ENCODE data around the gene DEPDC1B.
"Not testable (repeated sequence)": the region's sequence is repeated elsewhere in the genome, so short reads cannot be mapped to it uniquely, and the experiment has no call there.

The DEPDC1B gene

DNA sequence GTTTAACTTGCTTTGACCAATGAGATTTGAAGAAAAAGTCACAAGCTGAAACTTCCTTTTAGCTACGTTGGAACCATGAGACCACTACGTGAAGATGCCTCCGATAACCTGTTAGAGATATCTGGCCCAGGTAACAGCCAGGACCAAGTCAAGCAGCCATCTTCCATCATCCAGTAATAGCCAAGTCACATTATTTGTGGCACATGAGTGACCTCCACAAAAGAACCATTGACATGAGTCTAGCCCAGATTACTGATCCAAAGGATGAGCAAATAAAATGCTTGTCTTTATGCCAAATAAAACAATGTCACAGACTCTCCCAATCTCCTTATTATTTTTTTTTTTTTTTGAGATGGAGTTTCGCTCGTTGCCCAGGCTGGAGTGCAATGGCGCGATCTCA lies 1.6 kb downstream of the DEPDC1B start:
- DNase-seq (ENCODE audit: low read depth) = no peak

DNA sequence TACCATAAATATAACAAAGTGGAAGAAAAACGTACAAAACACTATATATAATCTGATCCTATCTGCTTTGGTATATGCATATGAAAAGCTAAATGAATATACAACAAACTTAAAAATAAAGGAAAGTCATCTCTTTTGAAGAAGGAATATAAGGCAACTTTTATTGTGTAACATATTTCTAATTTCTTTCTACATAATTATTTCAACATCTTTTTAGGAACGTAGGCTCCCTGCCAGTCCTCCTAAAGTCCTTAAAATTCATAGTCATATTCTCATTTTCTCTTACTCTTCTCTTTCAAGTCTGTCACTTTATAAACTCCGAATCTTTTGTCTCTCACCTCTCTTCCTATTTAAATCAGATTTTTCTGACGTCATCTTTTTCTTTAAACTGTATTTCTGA lies 9.6 kb downstream of the DEPDC1B start:
- DNase-seq (ENCODE audit: low read depth) = no peak

DNA sequence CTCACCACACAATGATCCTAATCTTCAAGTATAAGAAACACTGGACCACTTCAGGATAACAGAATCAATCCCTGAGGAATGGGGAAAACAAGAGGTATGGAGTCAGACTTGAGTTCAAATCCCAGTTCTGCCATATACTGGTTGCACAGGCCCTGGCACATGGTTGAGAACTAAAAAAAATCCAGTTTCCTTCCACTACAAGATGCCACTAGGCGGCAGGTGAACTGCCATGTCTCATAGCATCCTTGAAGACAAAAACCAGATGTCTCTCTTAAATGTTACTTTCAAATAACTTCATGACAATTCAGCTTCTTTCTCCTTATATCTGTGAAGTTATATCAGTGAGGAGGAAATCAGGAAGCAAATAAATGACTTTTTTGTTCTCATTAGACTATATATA lies 11.0 kb downstream of the DEPDC1B start:
- no peak for DNase-seq (ENCODE audit: low read depth)

DNA sequence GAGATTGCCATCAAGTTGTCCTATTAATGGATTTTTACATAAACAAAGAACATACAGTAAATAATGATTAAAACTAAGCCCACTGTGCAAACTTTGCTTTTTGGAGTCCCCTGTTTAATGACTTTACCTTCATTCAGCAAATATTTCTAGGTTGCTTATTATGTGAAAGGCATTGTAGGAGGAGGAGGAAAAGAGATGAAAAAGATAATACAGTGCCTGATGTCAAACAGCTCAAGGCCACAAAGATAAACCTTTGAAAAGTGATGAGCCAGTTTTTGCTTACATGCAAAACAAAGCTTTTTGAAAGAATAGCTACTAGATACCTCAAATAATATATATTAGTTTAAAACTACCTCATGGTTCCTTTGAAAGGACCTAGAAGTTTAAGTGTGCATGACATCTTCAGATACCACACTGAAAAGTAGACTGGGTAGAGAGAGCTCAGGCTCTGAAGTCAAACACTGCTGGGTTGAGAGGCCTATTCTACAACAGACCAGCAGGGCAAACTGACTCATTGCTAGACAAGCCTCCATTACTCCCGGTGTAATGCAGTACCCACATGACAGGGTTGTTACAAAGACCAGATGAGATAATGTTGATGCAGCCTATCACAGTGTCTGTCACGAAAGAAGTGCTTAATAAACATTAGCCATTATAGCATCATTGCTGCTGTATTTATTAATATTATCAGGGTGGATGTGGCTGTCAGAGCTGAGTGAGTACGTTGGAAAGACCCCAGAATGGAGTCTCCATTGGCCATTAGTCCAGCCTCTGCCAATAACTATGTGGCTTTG lies 11.8 kb downstream of the DEPDC1B start:
- no peak for DNase-seq (ENCODE audit: low read depth)

DNA sequence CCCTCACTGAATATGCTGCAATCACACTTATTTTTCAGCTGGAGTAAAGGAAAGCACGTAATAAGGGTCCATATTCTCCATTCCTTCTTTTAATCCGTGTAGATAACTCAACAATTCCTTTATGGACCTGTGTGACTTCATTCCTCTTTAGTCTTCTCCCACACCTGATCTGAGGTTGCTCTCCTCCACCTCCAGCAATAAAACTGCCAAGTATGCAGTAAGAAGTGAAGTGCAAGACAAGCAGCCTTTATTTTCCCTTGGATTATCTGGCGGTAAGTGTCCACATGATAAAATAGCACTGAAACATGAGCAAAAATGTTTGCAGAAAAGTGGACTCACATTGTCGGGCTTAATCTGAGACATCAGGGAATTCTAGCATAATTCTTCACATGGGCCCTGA lies 13.8 kb downstream of the DEPDC1B start:
- DNase-seq (ENCODE audit: low read depth) = no peak

DNA sequence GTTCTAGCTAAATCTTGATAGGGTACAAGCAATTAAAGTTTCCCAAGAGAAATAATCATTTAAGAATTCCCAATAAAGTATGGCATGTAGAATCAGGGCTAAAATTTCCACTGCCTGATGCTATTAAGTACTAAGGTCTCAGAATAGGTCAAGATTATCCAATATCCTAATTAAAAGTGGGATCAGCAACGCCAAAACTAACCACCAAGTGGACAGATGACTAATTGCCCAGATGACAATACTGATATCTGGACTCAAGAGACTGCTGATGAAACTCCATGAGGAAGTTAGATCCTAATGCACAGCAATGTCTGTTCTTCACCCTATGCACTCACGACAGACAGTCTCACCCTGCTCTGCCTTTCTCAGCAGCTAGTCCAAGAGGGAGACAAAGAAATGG lies 14.3 kb downstream of the DEPDC1B start:
- no peak for DNase-seq (ENCODE audit: low read depth)

DNA sequence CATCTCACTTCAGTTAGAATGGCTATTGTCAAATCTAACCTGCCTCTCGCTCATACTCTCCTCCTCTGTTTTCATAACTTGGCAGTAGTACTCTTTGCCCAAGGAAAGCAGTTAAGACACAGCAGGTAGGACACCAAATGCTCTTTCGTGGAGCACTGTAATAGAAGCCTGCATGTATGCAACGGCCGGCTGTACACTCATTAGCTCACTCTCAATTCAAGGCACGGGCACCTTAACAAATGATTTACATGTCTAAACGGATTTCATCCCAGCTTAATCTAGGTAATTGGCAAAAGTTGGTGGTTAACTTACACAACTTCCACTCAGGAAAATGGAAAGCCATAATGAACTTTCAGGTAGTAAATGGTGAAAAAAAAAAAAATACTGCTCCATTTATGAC lies 14.9 kb downstream of the DEPDC1B start:
- DNase-seq (ENCODE audit: low read depth) = no peak

DNA sequence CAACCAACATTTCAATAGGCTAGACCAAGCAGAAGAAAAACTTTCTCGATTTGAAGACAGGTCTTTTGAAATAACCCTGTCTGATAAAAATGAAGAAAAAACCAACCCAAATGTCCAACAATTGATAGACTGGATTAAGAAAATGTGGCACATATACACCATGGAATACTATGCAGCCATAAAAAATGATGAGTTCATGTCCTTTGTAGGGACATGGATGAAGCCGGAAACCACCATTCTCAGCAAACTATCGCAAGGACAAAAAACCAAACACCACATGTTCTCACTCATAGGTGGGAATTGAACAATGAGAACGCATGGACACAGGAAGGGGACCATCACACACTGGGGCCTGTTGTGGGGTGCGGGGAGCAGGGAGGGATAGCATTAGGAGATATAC lies 18.0 kb downstream of the DEPDC1B start:
- not testable (repeated sequence) for DNase-seq (ENCODE audit: low read depth)

DNA sequence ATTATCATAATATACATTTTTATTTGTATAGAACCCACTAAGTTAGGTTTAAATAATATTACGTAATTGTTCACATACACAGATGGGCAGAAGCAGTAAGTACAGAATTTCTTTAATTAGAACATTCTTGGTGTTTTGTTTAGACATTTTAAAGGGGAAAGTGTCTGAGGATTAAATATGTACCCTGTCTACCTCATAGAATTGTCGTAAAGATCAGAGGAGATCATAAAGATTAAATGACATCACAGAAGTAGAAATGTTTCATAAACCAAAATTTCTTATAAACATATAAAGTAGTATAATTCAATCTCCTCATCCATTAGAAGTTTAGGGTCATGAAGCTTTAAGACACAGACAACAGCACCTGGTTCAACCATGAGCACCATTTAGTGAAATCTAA lies 20.1 kb downstream of the DEPDC1B start:
- DNase-seq (ENCODE audit: low read depth) = no peak

DNA sequence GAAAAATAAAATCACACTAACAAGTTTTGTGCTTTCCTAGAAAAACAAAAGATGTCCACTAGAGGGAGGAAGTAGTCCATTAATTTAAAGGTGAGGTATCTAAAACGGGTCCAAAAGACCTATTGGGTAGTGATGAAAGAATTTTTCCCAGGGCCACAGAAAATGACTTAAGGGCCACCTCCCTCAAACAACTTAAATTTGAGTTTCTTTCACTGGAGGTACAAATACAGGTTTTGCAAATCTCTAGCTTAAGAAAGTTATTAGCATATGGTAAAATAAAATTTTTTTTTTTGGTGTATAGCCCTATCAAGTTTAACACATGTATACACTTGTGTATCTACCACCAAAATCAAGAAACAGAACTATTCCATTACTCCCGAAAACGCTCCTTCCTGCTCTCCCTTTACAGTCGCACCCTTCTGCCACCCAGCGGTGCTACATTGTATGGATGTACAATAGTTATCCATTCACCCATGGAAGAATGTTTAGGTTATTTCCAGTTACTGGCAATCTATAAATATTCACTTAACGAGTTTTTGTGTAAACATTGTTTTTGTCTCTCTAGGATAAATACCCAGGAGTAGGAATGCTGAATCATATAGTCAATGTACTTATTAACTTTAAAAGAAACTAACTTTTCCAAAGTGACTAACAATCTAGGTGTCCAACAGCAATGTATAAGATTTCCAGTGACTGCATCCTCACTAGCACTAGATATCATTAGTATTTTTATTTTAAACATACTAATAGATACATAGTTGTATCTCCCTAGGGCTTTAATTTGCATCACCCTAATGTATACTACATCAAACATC lies 21.9 kb downstream of the DEPDC1B start:
- DNase-seq (ENCODE audit: low read depth) = no peak

DNA sequence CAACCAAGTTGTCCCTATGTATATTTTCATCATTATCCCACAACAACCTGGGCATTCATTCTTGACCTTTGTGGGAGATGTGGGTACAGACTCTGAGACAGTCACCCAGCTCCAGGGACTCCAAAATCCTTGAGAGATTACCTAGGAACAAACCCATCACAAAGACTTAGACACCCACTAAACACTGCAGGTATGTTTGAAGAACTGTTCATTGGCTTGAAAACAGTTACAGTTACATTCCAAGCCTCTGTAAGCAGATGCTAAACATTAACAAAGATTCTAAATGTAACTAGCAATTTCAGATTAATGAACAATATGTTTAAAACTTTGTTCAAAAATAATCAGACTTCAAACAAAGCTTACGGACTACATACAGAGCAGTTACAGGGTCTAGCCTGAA lies 24.7 kb downstream of the DEPDC1B start:
- DNase-seq (ENCODE audit: low read depth) = no peak

DNA sequence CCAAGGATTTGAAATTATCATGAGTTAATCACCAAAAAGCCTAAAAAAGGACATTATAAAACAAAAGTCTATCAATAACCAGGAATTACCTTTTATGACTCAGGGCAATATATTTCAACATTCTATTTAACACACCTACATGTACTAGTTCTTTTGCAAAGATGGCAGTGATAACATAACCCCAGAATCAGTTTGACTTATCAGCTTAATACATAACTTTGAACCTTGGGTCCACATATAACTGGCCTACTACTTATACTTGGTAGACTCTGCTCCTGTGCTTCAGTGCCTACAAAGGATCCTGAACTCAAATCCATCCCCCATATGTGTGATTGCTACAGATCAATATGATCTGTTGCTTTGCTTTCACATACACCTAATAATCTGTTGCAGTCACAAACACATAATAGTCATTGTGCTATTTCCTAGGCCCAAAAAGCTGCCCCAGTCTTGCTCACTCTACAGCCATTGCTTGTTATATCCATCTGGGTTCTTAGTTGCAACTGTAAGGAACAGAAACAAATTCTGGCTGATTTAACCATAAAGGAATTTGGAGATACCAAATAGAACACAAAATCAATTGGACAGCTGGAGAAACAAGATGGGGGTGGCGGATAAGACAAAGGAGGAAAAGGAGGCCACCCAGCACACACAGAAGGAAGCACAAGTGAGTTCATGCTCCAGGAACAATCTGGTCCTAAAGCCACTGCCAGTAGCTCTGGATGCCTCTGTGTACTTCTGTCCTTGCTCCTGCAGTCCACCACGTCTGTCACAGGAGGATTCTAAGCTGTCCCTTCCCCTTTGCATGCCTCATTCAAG lies 25.5 kb downstream of the DEPDC1B start:
- DNase-seq (ENCODE audit: low read depth) = no peak

DNA sequence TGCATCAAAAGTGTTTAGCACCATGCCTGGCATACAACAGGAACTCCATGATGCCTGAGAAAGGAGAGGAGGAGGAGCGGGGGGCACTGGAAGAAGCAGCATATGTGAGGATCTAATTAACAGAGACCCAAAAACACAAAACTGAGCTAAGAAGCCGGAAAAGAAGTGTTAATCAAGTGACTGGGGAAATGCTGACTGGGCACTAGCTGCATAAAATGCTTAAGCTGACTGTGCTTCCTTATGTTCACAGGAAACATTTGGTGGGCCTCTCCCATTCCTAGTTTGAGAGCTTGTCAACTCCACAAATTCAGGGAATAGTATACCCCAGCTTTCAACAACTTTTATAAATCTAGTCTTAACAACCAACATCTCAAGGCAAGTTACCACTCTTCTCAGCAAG lies 26.6 kb downstream of the DEPDC1B start:
- DNase-seq (ENCODE audit: low read depth) = no peak

DNA sequence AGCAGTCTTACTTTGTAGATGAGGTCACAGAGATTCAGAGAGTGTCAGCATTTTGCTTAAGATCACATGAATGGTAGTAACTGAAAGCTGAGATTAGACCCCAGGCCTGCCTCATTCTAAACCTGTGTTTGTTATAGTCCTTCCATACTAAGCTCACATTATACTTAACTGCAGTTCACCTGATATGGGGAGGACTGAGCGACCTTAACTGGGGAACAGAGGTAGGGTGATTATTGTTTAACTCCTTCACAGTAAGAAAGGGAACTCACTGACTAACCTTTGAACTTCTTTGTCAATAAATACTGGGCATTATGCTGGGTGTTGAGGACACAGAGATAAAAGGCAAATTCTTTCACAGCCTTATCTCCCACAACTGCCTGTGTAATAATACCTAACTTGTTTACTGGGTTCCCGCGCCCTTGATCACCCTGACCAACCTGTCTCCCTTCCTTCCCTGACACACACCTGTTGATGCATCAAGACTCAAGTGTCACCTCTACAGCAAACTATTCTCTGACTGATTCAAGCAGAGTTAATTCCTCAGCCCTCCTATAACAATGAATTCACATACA lies 27.2 kb downstream of the DEPDC1B start:
- DNase-seq (ENCODE audit: low read depth) = no peak

DNA sequence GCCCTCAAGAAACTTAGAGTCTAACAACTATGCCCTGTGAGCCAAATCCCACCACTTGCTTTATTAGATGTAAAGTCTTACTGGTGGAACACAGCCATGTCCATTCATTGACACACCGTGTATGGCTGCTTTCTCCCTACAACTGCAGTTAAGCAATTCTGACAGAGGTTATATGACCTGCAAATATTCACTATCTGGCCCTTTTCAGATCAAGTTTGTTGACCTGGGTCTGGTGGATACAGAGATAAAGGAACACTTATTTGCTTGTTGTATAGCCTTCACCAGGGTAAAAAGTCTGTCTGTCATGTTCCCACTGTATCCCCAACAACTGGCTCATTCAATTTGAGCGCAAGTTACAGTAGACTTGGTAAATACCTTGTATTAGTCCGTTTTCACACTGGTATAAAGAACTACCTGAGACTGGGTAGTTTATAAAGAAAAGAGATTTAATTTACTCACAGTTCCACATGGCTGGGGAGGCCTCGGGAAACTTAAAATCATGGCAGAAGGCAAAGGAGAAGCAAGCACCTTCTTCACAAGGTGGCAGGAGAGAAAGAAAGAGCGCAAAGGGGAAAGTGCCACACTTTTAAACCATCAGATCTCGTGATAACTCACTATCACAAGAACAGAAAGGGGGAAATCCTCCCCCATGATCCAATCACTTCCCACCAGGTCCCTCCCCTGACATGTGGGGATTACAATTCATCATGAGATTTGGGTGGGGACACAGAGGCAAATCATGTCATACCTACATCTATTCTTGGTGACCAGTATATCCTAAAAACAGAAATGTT lies 27.9 kb downstream of the DEPDC1B start:
- DNase-seq (ENCODE audit: low read depth) = no peak

DNA sequence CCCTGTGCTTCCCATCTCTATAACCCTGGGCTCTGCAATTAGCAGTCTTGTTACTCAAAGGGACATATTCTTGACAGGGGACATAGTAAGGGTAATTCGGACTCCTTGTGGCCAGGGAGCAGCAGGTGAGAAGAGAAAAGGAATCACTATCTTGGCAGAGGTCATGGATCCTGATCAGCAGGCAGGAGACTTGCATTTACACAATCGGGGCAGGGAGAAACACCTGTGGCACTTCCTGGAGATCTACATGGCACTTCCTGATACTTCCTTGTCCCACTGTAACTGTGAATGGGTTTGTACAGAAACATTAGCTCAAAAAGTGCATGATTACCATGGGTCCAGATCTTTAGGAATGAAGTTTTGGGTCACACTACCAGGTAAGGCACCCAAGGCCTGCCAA lies 29.2 kb downstream of the DEPDC1B start:
- no peak for DNase-seq (ENCODE audit: low read depth)

DNA sequence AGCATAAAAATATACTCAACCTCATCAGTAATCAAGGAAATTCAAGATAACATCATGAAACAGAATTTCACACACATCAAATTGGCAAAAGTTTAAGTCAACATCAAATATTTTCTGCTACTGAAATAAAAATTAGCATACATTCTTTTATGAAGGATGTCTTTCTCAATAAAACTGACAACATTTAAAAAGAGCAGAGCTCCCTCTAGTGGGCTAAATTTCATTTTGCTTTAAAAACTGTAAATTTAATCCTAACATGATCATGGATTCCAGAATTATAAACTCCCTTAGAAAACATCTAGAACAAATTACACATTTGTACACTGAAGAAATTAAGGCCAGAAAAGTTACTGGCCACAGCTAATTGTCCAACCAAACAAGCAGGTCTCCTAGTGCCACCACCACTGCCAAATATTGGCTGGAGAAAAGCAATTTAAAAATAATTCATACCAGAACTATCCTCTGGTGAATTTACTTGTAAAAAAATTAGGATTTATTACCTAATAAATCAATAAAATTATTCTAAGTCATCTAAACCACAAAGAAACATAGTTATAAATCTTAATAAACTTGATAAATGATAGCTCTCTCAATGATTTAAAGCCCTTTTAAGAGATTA lies 31.2 kb downstream of the DEPDC1B start:
- DNase-seq (ENCODE audit: low read depth) = no peak

DNA sequence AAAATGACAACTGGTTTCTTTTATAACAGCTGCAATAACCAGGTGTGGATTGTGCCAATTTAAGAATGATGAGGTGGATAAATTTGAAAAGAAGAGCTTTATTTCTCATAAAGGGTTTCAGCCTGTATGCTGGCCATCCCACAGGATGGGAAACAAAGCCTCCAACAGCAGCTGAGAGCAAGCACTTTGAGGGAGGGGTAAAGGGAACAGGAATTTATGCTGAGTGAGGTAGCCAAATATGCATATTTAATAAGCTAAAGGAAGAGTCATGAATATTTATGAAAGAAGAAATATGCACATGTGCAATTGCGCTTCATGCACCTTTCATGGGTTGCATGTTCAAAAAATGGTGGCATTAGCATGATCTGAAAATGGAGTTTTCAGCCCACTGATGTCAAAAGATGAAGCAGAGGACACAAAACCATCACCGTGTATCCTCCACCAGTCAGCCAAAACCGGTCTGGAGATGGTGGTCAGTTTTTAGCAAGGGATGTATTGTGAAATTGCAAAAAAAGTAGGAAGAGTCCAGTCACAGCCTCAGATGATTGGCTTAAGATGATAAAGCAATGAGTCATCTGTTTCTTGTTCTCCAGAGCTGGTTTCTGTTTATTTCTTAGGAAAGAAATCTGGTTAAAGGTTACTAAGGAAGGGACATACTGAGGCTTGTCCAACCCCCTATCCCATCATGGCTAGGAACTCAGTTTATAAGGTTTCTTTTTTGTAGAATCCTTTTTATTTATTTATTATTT lies 47.9 kb downstream of the DEPDC1B start:
- DNase-seq (ENCODE audit: low read depth) = no peak

DNA sequence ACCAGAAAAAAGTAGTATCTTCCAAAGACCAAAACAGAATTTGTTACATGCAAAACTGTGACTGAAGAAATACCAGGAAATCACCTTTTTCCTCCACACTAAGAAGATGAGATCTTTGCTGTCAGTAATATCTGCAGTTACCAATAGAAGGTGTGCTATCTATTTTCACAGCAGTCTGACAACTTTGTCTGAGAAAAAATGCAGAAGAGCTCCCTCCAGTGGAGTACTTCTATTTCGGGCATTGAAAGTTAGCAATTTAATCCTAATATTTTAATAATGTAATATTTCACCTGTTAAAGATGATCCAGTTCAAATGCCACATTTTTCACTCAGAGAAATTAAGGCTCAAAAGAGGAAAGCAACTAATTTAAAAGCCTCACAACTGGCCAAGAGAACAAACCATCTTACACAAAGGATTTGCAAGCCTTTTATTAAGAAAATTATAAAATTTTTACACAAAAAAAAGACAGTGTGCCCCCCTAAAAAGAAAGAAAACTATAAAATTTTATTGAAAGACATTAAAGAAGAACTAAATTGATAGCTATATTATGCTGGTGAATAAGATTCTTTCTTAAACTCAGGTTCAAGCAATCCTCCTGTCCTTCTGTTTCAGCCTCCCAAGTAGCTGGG lies 50.6 kb downstream of the DEPDC1B start:
- DNase-seq (ENCODE audit: low read depth) = no peak

DNA sequence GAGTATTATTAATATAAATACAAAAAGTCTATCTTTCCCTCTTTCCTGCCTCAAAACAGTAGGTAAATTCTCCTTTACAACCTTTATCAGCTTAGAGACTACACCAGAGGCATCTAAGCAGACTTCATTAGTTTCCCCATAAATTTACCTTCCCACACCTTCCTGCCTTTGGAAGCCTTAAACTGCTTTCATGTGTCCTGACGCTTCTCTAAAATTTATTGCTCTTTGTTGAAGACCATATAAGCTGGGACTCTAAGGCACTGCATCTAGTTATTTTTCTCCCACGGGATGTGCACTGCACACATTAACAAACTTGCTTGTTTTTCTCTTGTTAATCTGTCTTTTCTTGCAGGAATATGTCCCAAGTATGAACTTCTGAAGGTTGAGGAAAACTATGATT lies 51.8 kb downstream of the DEPDC1B start:
- DNase-seq (ENCODE audit: low read depth) = no peak
